A673 (cell line): ENCODE data around the gene PSME3IP1.

Experiments
- CTCF ChIP-seq: fragments of 300-800, 200-600 bp; sonication (generic); conservative IDR thresholded peaks from 2 replicates; pipeline ENCODE4 v1.5.1; 2017; ENCODE audit warnings: low read depth, mild to moderate bottlenecking, antibody characterized with exemption, low read length, moderate library complexity, mixed read lengths
- EZH2 ChIP-seq: fragments of 200-600 bp; sonication (generic); IDR thresholded peaks from 2 replicates; pipeline ENCODE4 v1.6.1; 2017; ENCODE audit warnings: borderline replicate concordance, low read depth, mild to moderate bottlenecking, mixed read lengths, antibody characterized with exemption, low read length; ENCODE audit not compliant: poor library complexity, severe bottlenecking

- TF ChIP-seq CTCF, result no peak
- TF ChIP-seq EZH2, result no peak
These were observed 23.1 kb upstream of the PSME3IP1 start for GRCh38 chr16:57208926-57209325.
